GM12878 (cell line): ENCODE measurements around the gene SLC4A2. TPM values are rescaled to one million over a fixed set of nuclear protein-coding genes. Genes with fewer than 3 reads are reported as not detected.
A peak's percentile ranks its signal among the peaks of the same experiment; 100 is the strongest.

Experiments
- ASH2L ChIP-seq: fragments of 300-600, 200-600 bp; sonication (generic); IDR thresholded peaks from 2 replicates; pipeline ENCODE4 v1.6.1; 2017; ENCODE audit warnings: low read depth, mild to moderate bottlenecking, borderline replicate concordance
- EP300 ChIP-seq, 2 experiments: fragments of 150-350 bp in 1 of 2; IDR thresholded peaks; 2 replicates each; pipeline ENCODE4 v1.6.1; 2011 to 2012; ENCODE audit warnings: low read depth in 2 of 2, low read length in 2 of 2, borderline replicate concordance in 1 of 2, improper control_type of control experiment in 1 of 2, inconsistent platforms in 1 of 2; ENCODE audit not compliant: control insufficient read depth in 1 of 2
- EZH2 ChIP-seq: IDR thresholded peaks from 2 replicates; pipeline ENCODE4 v1.6.1; 2012; ENCODE audit warnings: low read depth, mild to moderate bottlenecking, control low read depth, inconsistent platforms, low read length, borderline replicate concordance; ENCODE audit not compliant: control insufficient read depth
- GATAD2B ChIP-seq: fragments of 450-650 bp; conservative IDR thresholded peaks from 2 replicates; pipeline ENCODE4 v1.6.1; 2017; ENCODE audit warnings: low read depth, mild to moderate bottlenecking, moderate library complexity
- HDAC2 ChIP-seq: fragments of 200-600 bp; sonication (generic); IDR thresholded peaks from 2 replicates; pipeline ENCODE4 v1.6.1; 2017
- HSF1 ChIP-seq: fragments of 150-350 bp; IDR thresholded peaks from 2 replicates; pipeline ENCODE4 v1.6.1; 2014; ENCODE audit warnings: mild to moderate bottlenecking, low read depth, low read length
- KAT2A ChIP-seq: conservative IDR thresholded peaks from 2 replicates; pipeline ENCODE4 v1.6.1; 2011; ENCODE audit warnings: low read depth, low read length; ENCODE audit not compliant: control insufficient read depth
- POU2F2 ChIP-seq: IDR thresholded peaks from 3 replicates; pipeline ENCODE4 v1.6.1; 2011; ENCODE audit warnings: low read depth, mild to moderate bottlenecking, low read length, borderline replicate concordance
- STAT3 ChIP-seq: IDR thresholded peaks from 2 replicates; pipeline ENCODE4 v1.6.1; 2011; ENCODE audit warnings: low read depth, low read length, improper control_type of control experiment
- SUZ12 ChIP-seq: fragments of 200-600 bp; sonication (generic); IDR thresholded peaks from one replicate; pipeline ENCODE4 v1.6.1; 2018; ENCODE audit warnings: antibody characterized with exemption, mild to moderate bottlenecking; ENCODE audit not compliant: unreplicated experiment
- ZBTB11 ChIP-seq: fragments of 450-650 bp; formaldehyde crosslinking; IDR thresholded peaks from 2 replicates; pipeline ENCODE4 v1.5.0; 2022; ENCODE audit warnings: mild to moderate bottlenecking, missing genetic modification characterization
- ZNF217 ChIP-seq: fragments of 450-650 bp; IDR thresholded peaks from 2 replicates; pipeline ENCODE4 v1.6.1; 2017; ENCODE audit warnings: antibody characterized with exemption, mild to moderate bottlenecking
- ZNF592 ChIP-seq: fragments of 450-650 bp; IDR thresholded peaks from 2 replicates; pipeline ENCODE4 v1.6.1; 2017; ENCODE audit warnings: mild to moderate bottlenecking, moderate library complexity
- polyA plus RNA-seq, 11 experiments: library from polyadenylated mRNA; depleted of rRNA in 4 of 11; unstranded in 6 of 11; stranded (reverse) in 5 of 11; fragments of >200 nt; fragmentation: Nextera tagmentation in 4 of 11; fragmentation: Illumina TruSeq in 1 of 11; extraction: Ambion mirVana in 4 of 11; extraction: Trizol in 1 of 11; gene quantifications; 1 replicate in 1 of 11; 2 replicates in 10 of 11; pipeline versions ENCODE4 v1.2.1 to v1.2.3, GENCODE V29; 2011 to 2016; ENCODE audit warnings: inconsistent platforms in 2 of 11, missing spikeins in 2 of 11, low read depth in 1 of 11
- total RNA-seq, 4 experiments: library from RNA; depleted of rRNA in 3 of 4; stranded (reverse); fragments of >200 nt in 3 of 4; fragmentation: Illumina TruSeq in 1 of 4; extraction: Trizol in 1 of 4; gene quantifications; 2 replicates each; pipeline versions ENCODE4 v1.2.1 to v1.2.3, GENCODE V29; 2013 to 2021
- TF ChIP-seq, protein P1 (sequence below): fragments of 450-650 bp; formaldehyde crosslinking; IDR thresholded peaks from 2 replicates; pipeline ENCODE4 v1.4.0; 2020; ENCODE audit warnings: mild to moderate bottlenecking, moderate library complexity

SLC4A2 gene
- total and polyA plus RNA-seq, 10 of the 15 experiments (the other 5 are each of a cell fraction or from before 2014, with no cell fraction given): 2.7 to 78.6 (median 30.1) TPM

DNA sequence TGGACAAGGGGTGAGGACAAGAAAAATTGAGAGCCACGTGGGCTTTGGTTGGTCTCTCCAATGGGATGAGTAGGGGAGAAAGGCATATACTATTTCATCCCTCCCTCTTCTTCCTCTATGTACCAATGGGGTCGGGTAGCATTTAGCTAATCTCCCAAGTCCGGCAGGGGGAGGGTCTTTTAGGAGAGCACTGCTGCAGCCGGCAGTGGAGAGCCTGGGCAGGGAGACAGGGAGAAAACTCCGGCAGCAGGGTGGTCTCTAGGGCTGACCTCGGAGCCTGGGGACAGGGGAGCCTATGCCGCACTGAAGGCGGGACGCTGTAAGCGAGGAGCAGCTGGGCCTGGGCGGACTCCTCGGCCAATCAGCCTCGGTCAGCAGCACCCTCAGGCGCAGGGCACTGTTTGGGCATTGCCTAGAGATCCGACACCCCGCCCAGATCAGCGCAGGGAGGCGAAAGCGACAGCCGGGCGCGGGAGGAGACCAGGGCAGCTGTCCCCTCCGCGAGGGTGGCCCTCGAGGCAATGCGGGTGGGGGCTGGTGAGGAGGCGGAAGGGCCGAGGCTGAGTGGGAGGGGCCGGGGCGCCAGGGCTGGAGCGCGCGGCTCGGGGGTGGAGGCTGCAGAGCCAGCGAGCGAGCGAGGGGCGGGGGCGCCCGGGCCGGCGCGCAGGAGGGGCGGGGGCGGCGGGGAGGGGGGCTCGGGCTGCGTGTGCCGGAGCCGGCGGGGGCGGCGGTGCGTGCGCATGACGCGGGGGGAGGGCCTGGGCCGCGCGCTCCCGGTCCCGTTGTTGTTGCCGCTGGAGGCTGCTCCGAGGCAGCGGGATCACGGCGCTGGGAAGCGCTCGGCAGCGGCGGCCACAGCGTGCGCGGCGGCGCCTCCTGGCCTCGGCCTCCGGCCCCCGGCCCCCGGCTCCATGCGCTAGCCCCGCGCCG lies 26.6 kb downstream of the SLC4A2 start, which contains the start of gene AGAP3 (continued):
- TF ChIP-seq KAT2A (no peak), HDAC2 (no peak), ASH2L (no peak), ZNF217 (no peak), ZNF592 (no peak), GATAD2B (peak; percentile 45; the same call in 1 of the 2 replicates), POU2F2 (0 out of 3 replicates have a peak, but pooled peaks have one; percentile 53), EP300 (IDR thresholded peaks at IDR 0.05; ENCODE audit: borderline replicate concordance in 1 of 2, control insufficient read depth in 1 of 2, low read depth in 2 of 2, low read length in 2 of 2) (no peak), HSF1 (no peak), STAT3 (no peak), ZBTB11 (CRISPR knock-in tag) (no peak), SUZ12 (no peak), EZH2 (no peak)
- TF ChIP-seq, protein P1, sequence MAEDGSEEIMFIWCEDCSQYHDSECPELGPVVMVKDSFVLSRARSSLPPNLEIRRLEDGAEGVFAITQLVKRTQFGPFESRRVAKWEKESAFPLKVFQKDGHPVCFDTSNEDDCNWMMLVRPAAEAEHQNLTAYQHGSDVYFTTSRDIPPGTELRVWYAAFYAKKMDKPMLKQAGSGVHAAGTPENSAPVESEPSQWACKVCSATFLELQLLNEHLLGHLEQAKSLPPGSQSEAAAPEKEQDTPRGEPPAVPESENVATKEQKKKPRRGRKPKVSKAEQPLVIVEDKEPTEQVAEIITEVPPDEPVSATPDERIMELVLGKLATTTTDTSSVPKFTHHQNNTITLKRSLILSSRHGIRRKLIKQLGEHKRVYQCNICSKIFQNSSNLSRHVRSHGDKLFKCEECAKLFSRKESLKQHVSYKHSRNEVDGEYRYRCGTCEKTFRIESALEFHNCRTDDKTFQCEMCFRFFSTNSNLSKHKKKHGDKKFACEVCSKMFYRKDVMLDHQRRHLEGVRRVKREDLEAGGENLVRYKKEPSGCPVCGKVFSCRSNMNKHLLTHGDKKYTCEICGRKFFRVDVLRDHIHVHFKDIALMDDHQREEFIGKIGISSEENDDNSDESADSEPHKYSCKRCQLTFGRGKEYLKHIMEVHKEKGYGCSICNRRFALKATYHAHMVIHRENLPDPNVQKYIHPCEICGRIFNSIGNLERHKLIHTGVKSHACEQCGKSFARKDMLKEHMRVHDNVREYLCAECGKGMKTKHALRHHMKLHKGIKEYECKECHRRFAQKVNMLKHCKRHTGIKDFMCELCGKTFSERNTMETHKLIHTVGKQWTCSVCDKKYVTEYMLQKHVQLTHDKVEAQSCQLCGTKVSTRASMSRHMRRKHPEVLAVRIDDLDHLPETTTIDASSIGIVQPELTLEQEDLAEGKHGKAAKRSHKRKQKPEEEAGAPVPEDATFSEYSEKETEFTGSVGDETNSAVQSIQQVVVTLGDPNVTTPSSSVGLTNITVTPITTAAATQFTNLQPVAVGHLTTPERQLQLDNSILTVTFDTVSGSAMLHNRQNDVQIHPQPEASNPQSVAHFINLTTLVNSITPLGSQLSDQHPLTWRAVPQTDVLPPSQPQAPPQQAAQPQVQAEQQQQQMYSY: no peak
